GM13976 (cell line): ENCODE data around the gene METTL16.
"Not testable (repeated sequence)": the region's sequence is repeated elsewhere in the genome, so short reads cannot be mapped to it uniquely, and the experiment has no call there.

Source experiments
- DNase-seq: peaks from one replicate; pipeline ENCODE4 v3.0.0; 2012; ENCODE audit warnings: low spot score
- in situ Hi-C: fragments of 300-500 bp; cut with MboI; formaldehyde crosslinking; loops from one replicate; pipeline ENCODE4 v1.12.0; 2022; ENCODE audit warnings: low sequenced_read_pairs, mixed read lengths, inconsistent platforms; ENCODE audit not compliant: unreplicated experiment
- TF ChIP-seq, protein P1 (sequence below): IDR thresholded peaks from 2 replicates; pipeline ENCODE4 v1.5.1; 2012; ENCODE audit warnings: borderline replicate concordance, mild to moderate bottlenecking; ENCODE audit not compliant: insufficient read depth; ENCODE audit errors: extremely low read depth, missing control alignments, control extremely low read depth

The METTL16 gene

DNA sequence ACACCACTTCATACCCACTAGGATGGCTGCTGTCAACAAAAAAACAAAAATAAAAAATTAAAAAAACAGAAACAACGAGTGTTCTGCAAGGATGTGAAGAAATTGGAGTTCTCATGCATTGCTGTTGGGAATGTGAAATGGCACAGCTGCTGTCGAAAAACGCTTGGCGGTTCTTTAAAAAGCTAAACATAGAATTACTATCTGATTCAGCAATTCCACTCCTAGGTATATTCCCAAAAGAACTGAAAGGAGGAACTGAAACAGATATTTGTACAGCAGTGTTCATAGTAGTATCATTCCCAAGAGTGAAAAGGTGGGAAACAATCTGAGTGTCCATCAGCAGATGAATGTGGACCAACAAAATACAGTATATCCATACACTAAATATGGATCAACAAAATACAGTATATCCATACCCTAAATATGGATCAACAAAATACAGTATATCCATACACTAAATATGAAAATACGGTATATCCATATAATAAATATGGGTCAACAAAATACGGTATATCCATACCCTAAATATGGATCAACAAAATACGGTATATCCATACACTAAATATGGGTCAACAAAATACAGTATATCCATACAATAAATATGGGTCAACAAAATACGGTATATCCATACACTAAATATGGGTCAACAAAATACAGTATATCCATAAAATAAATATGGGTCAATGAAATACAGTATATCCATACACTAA, 8.7 kb downstream of the METTL16 start:
- in situ Hi-C loops = no loop called here
- no peak for DNase-seq
- TF ChIP-seq, protein P1, sequence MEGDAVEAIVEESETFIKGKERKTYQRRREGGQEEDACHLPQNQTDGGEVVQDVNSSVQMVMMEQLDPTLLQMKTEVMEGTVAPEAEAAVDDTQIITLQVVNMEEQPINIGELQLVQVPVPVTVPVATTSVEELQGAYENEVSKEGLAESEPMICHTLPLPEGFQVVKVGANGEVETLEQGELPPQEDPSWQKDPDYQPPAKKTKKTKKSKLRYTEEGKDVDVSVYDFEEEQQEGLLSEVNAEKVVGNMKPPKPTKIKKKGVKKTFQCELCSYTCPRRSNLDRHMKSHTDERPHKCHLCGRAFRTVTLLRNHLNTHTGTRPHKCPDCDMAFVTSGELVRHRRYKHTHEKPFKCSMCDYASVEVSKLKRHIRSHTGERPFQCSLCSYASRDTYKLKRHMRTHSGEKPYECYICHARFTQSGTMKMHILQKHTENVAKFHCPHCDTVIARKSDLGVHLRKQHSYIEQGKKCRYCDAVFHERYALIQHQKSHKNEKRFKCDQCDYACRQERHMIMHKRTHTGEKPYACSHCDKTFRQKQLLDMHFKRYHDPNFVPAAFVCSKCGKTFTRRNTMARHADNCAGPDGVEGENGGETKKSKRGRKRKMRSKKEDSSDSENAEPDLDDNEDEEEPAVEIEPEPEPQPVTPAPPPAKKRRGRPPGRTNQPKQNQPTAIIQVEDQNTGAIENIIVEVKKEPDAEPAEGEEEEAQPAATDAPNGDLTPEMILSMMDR = no peak

DNA sequence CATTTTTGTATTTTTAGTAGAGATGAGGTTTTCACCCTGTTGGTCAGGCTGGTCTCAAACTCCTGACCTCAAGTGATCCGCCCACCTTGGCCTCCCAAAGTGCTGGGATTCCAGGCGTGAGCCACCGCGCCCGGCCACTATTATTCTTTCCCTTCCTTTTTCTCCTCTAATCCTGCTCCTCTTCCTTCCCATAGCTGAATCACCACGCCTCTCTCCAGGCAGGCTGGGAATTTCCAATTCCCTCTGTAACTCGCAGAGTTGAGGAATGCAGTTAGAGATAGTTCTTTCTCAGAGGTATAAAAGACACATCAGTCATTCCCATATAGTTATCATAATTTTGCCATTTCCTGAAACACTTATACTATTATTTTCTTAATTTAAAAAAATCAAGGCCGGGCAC, 11.2 kb downstream of the METTL16 start:
- TF ChIP-seq, protein P1 = no peak
- DNase-seq = no peak
- in situ Hi-C loops = no loop called here

DNA sequence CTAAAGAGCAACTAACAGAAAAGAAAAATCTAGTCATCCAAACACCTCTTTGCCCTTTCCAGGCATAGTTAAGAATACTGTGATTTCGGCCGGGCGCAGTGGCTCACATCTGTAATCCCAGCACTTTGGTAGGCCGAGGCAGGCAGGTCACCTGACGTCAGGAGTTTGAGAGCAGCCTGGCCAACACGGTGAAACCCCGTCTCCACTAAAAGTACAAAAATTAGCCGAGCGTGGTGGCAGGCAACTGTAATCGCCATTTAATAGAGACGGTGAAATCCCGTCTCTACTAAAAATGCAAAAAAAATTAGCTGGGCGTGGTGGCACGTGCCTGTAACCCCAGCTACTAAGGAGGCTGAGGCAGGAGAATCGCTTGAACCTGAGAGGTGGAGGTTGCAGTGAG, 22.4 kb downstream of the METTL16 start:
- DNase-seq, in situ Hi-C loops: not testable (repeated sequence)

DNA sequence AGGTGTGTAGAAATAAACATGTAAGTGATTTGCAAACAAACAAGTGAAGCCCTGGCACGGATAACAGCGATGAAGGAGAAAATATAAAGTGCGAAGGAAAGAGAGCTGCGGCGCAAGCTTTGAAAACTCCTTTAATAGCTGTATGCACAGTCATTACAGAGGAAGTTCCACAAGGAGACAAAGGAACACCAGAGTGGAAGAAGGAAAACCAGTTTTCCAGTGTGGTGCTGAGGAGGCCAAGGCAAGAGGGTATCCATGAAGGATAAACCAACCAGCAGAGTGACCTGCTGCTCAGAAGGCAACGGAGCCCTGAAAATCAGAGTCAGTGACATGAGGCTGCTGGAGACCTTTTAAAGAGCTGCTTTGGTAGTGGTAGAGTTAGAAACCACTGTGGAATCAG, 24.4 kb downstream of the METTL16 start:
- DNase-seq = no peak
- TF ChIP-seq, protein P1 = no peak
- in situ Hi-C loops = no loop called here

DNA sequence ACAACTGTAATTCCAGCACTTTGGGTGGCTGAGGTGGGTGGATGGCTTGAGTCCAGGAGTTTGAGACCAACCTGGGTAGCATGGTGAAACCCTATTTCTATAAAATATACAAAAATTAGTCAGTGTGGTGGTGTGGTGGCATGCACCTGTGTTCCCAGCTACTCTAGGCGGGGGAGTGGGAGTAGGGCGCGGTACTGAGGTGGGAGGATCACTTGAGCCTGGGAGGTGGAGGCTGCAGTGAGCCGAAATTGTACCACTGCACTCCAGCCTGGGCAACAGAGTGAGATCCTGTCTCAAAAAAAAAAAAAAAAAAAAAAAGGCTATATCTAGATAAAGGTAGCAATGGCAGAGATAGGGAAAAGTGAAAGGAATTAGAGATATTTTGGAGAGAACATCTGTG, 25.0 kb downstream of the METTL16 start:
- in situ Hi-C loops, DNase-seq: not testable (repeated sequence)

DNA sequence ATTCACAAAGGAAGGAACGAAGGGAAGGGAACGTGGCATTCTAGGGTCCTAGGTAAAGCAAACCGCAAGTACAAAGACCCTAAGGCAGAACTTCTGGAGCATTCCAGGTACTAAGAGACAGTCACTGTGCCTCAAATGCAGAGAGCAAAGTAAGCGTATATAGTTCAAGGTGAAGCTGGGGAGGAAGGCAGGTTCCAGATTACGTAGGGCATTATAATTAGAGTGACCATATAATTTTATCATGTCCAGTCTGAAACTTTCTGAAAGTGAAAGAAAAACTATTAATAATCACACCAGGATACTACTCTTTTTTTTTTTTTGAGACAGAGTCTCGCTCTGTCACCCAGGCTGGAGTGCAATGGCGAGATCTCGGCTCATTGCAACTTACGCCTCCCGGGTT, 25.7 kb downstream of the METTL16 start:
- TF ChIP-seq, protein P1 = no peak
- DNase-seq = no peak
- in situ Hi-C loops = no loop called here

DNA sequence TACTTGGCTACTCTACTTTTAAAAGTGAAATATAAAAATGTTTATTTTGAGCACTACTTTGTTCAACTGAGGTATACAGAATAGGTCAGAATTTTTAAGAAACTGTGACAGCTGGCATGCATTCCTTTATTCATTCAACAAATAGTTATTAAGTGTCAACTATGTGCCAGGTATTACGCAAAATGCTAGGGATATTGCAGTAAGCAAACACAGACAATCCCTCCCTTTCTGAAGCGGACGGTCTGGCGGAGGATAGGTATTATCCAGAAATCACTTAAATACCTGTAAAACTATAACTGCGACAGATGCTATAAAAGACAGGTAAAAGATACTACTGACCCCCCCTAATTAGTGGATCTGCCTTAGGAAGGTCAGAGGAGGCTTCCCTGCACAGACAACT, 26.1 kb downstream of the METTL16 start:
- no peak for DNase-seq
- in situ Hi-C loops = no loop called here
- TF ChIP-seq, protein P1 = no peak

DNA sequence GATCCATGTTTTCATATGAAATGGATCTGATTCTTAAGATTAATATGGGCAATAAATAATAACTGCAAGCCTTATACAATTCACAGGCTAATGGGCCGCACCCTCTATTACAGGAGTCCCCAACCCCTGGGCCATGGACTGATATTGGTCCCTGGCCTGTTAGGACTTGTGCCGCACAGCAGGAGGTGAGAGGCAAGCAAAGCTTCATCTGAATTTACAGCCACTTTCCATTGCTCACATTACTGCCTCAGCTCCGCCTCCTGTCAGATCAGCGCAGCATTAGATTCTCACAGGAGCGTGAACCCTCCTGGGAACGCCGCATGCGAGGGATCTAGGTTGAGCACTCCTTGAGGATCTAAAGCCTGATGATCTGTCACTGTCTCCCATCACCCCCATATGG, 26.8 kb downstream of the METTL16 start:
- TF ChIP-seq, protein P1 = no peak
- no peak for DNase-seq
- in situ Hi-C loops = no loop called here
